ENCODE data around the gene SCARB2. TPM values are rescaled to one million over a fixed set of nuclear protein-coding genes. Genes with fewer than 3 reads are reported as not detected.

SCARB2 gene
- total RNA-seq, 1 experiment from 2014 or later: 51.3 TPM

GRCh38 chr4:76256032-76256431, 42.4 kb upstream of the SCARB2 start:
- POLR2A ChIA-PET: no interaction called here
- intact Hi-C loops (cut with micrococcal nuclease): no loop called here
- ATAC-seq: no peak
- Histone ChIP-seq H3K27ac (ENCODE audit: low read depth, low read length) (no peak overlapping the region), H3K27me3 (ENCODE audit: insufficient read depth, low read length) (no peaks in the 10 kb centered on the region), H4K20me1 (ENCODE audit: insufficient read depth) (no peaks in the 10 kb centered on the region), H3K79me2 (ENCODE audit: insufficient read depth, low read length) (no peaks in the 10 kb centered on the region), H3K4me3 (replicated peaks in 1 of 2; ENCODE audit: low read depth in 1 of 2, low read length in 2 of 2) (no peak overlapping the region), H3K4me2 (ENCODE audit: low read length) (no peak overlapping the region), H3K9me2 (ENCODE audit: insufficient read depth) (no peaks in the 10 kb centered on the region), H3K36me3 (ENCODE audit: control insufficient read depth in 1 of 2, insufficient read depth in 2 of 2, low read length in 2 of 2) (no peaks in the 10 kb centered on the region), H3K9me3 (ENCODE audit: control insufficient read depth in 1 of 2, insufficient read depth in 1 of 2, low read depth in 1 of 2, low read length in 2 of 2) (no peaks in the 10 kb centered on the region), H2AFZ (ENCODE audit: low read depth, low read length, poor library complexity, severe bottlenecking) (no peak overlapping the region), H3K4me1 (ENCODE audit: control insufficient read depth in 1 of 2, insufficient read depth in 2 of 2, low read length in 2 of 2) (peaks cover under 1 to 4% of the 10 kb centered on the region in 2 experiments; a peak in 3 of 4 replicates), H3K9ac (ENCODE audit: low read length) (no peak overlapping the region)
- TF ChIP-seq EZH2 (IDR thresholded peaks at IDR 0.05) (no peak), SP1 (IDR thresholded peaks at IDR 0.05; ENCODE audit: low read depth) (no peak), ELF1 (IDR thresholded peaks at IDR 0.05; ENCODE audit: borderline replicate concordance, low read depth) (no peak), CBX3 (IDR thresholded peaks at IDR 0.05; ENCODE audit: low read depth) (no peak), ATF3 (IDR thresholded peaks at IDR 0.05) (no peak), POLR2AphosphoS5 (IDR thresholded peaks at IDR 0.05; ENCODE audit: low read depth, low read length) (no peak), ZFX (IDR thresholded peaks at IDR 0.05) (no peak), EGR1 (IDR thresholded peaks at IDR 0.05; ENCODE audit: low read depth) (no peak), MAX (IDR thresholded peaks at IDR 0.05) (no peak), SIN3A (IDR thresholded peaks at IDR 0.05; ENCODE audit: low read depth) (no peak), REST (IDR thresholded peaks at IDR 0.05; ENCODE audit: low read depth) (no peak), EZH2phosphoT487 (IDR thresholded peaks at IDR 0.05; ENCODE audit: borderline replicate concordance) (no peak), CEBPB (IDR thresholded peaks at IDR 0.05; ENCODE audit: low read depth) (no peak)
- TF ChIP-seq, protein P1, sequence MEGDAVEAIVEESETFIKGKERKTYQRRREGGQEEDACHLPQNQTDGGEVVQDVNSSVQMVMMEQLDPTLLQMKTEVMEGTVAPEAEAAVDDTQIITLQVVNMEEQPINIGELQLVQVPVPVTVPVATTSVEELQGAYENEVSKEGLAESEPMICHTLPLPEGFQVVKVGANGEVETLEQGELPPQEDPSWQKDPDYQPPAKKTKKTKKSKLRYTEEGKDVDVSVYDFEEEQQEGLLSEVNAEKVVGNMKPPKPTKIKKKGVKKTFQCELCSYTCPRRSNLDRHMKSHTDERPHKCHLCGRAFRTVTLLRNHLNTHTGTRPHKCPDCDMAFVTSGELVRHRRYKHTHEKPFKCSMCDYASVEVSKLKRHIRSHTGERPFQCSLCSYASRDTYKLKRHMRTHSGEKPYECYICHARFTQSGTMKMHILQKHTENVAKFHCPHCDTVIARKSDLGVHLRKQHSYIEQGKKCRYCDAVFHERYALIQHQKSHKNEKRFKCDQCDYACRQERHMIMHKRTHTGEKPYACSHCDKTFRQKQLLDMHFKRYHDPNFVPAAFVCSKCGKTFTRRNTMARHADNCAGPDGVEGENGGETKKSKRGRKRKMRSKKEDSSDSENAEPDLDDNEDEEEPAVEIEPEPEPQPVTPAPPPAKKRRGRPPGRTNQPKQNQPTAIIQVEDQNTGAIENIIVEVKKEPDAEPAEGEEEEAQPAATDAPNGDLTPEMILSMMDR (IDR thresholded peaks at IDR 0.05 in 2 of 3, conservative IDR thresholded peaks at IDR 0.05 in 1 of 3; ENCODE audit: borderline replicate concordance in 1 of 3, insufficient read depth in 1 of 3, low read depth in 2 of 3, low read length in 2 of 3): no peak
- DNase-seq (ENCODE audit: low read depth, low spot score): no peak
- CTCF ChIA-PET: no interaction called here
- BruUV-seq (replicated peaks): no TSS peak
- RAD21 ChIA-PET (ENCODE audit: low non-redundant PET in 1 of 2, low total read pairs in 2 of 2, uncharacterized antibody in 2 of 2, unreplicated experiment in 2 of 2): no interaction called here

All from HCT116 (cell line).